22Rv1 (cell line): ENCODE measurements around the gene NHLH1.

ENCODE experiments used
- H3K27ac ChIP-seq: fragments of 450-650 bp; 2 replicates; pipeline ENCODE4 v1.5.1; 2017
- CTCF ChIP-seq: fragments of 450-650 bp; IDR thresholded peaks from 2 replicates; pipeline ENCODE4 v1.5.1; 2017; ENCODE audit warnings: mild to moderate bottlenecking
- ZFX ChIP-seq: fragments of 450-650 bp; IDR thresholded peaks from 2 replicates; pipeline ENCODE4 v1.6.1; 2017; ENCODE audit warnings: antibody characterized with exemption, borderline replicate concordance

Gene NHLH1

GRCh38 chr1:160408864-160409263 lies 42.0 kb downstream of the NHLH1 start:
- no peak overlapping the region for H3K27ac ChIP-seq
- TF ChIP-seq ZFX (no peak), CTCF (no peak)

DNA sequence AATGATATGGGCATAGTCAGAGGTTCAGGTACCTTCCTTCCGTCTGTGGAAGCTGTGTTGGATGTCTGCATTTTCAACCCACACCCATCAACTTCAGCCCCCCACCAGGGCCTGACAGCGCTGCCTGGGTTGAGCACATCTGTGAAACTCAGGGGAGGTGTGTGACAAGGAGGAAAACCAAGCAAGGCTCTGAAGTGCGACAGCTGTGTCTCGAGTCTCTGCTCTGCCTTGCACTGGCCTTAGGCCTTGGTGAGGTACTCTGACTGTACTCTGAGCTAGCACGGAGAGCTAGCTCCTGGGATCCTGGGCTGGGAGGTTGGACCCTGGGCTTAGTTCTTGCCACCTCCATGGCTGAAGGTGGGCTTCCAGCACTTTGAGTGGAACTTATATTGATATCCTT lies 42.6 kb downstream of the NHLH1 start:
- TF ChIP-seq ZFX (no peak), CTCF (no peak)
- no peak overlapping the region for H3K27ac ChIP-seq

DNA sequence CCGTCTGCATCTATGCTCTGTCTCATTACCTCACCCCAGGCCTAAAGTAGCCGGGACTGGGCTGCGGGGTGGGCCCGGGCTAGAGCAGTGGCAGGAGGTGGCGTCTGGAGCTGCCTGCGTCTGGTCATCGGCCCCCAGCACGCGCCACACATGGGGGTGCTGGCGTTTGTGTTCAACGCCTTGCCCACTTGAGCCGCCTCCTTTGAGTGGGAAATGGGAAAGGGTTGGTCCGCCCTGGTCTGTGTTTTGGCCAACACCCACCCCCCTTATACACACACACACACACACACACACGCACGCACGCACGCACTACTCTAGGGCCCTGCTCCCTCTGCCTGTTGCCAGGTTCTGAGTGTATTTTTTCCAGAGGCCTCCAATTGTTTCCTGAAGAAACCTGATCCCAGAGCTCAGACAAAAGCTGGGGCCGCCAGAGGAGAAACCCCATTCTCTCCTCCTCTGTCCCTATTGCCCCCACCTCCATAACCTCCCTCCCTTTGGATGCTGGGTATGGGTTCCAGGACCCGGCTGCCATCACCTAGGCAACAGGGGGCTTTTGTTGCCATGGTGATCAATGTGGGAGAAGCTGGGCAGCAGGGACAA lies 43.6 kb downstream of the NHLH1 start:
- TF ChIP-seq ZFX (no peak), CTCF (no peak)
- H3K27ac ChIP-seq = no peak overlapping the region

DNA sequence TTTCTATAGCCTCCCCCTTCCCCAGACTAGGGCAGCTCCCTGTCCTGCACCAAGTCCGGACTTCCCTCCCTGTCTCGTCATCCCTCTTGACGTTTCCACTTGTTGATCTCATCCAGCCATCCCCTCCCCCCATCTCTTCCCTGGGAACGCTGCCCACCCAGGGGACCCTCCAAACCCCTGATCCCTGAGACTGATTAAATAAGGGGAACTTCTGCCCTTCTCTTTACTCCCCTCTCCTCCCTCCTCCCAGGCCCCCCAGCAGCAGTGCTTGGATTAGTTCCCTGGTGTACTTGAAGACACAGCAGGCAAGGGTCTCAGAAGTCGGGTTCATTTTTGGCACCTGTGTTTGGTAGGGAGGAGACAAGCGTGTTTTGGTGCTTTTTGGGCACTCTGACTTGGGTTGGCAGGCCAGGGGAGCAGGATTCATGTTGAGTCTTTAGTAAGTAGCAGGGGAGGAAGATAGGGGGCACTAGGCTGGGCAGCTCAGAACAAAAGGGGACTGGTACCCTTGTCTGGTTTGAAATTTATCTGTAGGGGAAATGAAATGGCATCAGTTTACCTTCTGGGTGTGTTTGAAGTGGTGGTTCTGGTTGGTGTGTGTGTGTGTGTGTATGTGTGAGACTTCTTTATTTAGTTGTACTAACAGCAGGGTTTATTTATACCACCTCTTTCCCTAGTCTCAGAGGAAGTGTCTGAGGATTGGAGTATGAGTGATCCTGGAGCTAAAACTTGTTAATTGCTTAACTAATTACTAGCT lies 44.6 kb downstream of the NHLH1 start:
- H3K27ac ChIP-seq = no peak overlapping the region
- no peak for TF ChIP-seq CTCF
- no peak for TF ChIP-seq ZFX

GRCh38 chr1:160412028-160412362 lies 45.1 kb downstream of the NHLH1 start:
- TF ChIP-seq CTCF = no peak
- no peak for TF ChIP-seq ZFX
- no peak overlapping the region for H3K27ac ChIP-seq

DNA sequence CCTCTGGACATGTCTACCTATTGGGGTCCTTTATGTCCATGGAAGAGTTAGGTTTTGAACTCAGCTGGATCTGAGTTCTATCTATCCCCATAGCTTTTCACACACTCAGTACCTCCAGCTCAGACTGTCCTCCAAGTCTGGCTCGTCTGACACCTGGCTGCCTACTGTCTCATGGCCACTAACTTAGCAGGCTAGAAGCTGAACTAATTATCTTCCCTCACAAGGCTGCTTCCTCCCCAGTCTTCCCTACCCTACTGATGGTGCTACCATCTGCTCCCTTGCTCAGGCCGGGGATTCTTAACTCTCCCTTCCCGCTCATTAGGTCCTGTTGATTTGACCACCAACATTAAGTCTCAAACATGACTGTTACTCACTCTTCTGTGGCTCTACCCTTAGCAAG lies 46.8 kb downstream of the NHLH1 start:
- H3K27ac ChIP-seq = no peak overlapping the region
- TF ChIP-seq ZFX (no peak), CTCF (no peak)

- no peak overlapping the region for H3K27ac ChIP-seq
- no peak for TF ChIP-seq CTCF
- no peak for TF ChIP-seq ZFX
These were observed 48.0 kb downstream of the NHLH1 start for GRCh38 chr1:160414881-160415280.
